ENCODE measurements around the gene ZNF254. TPM values are rescaled to one million over a fixed set of nuclear protein-coding genes. Genes with fewer than 3 reads are reported as not detected.

Gene ZNF254
- total and polyA plus RNA-seq, 2 of the 4 experiments (the other 2 are of a cell fraction) = 4.4 to 8.8 TPM

GRCh38 chr19:24140099-24140498, 53.1 kb downstream of the ZNF254 start:
- Histone ChIP-seq H4K91ac (ENCODE audit: insufficient read depth, low read depth, low read length) (no peak overlapping the region), H4K20me1 (ENCODE audit: insufficient read depth, low read length) (no peaks in the 10 kb centered on the region), H3K9me3 (ENCODE audit: control insufficient read depth, insufficient read depth, low read length) (peaks cover 28% of the 10 kb centered on the region), H3K27me3 (ENCODE audit: control insufficient read depth, insufficient read depth, low read length) (no peaks in the 10 kb centered on the region), H3K4ac (ENCODE audit: low read depth, low read length) (no peak overlapping the region), H3K4me3 (ENCODE audit: insufficient read depth, low read depth, low read length) (no peak overlapping the region), H3K23ac (ENCODE audit: low read depth, low read length) (no peak overlapping the region), H2BK15ac (ENCODE audit: low read depth, low read length) (no peak overlapping the region), H2BK120ac (ENCODE audit: low read depth, low read length) (no peak overlapping the region), H3K9me1 (ENCODE audit: insufficient read depth, low read length) (no peaks in the 10 kb centered on the region), H2AK9ac (replicated peaks; ENCODE audit: low read depth, low read length, poor library complexity) (no peak overlapping the region), H3K14ac (replicated peaks; ENCODE audit: low read depth, low read length) (no peak overlapping the region), H3K18ac (ENCODE audit: low read depth, low read length) (peak overlapping the region; percentile 33; the same call in 1 of the 2 replicates), H3K27ac (ENCODE audit: insufficient read depth, low read length) (peak overlapping the region; percentile 34; the same call in 1 of the 2 replicates), H3K36me3 (ENCODE audit: control insufficient read depth, insufficient read depth, low read length) (peaks cover 14% of the 10 kb centered on the region), H3K56ac (ENCODE audit: extremely low read depth, insufficient read depth, low read length) (no peak overlapping the region), H3K9ac (ENCODE audit: low read depth, low read length) (no peak overlapping the region), H2BK5ac (ENCODE audit: low read depth, low read length, poor library complexity, severe bottlenecking) (peak overlapping the region; percentile 62), H2AFZ (replicated peaks; ENCODE audit: low read length, poor library complexity) (no peak overlapping the region), H3K4me2 (ENCODE audit: low read depth, low read length) (no peak overlapping the region), H2AK5ac (ENCODE audit: low read depth, low read length) (no peak overlapping the region), H4K5ac (ENCODE audit: low read depth, low read length) (peak overlapping the region; percentile 12; the same call in 1 of the 2 replicates), H3K4me1 (ENCODE audit: control insufficient read depth, insufficient read depth, low read length) (peaks cover 2% of the 10 kb centered on the region; the same call in 1 of the 2 replicates), H3K79me1 (ENCODE audit: low read depth in 1 of 2, low read length in 2 of 2) (peaks cover 5 to 6% of the 10 kb centered on the region in 2 experiments; a peak in 2 of 4 replicates), H2BK20ac (ENCODE audit: low read depth, low read length) (no peak overlapping the region), H4K8ac (ENCODE audit: low read depth in 2 of 2, low read length in 2 of 2) (no peak overlapping the region)
- in situ Hi-C loops (cut with MboI; ENCODE audit: low sequenced_read_pairs) (loop anchor here (25.0 kb wide), 1 partner anchor 778 kb away; no protein-coding TSS in a partner anchor), intact Hi-C loops (cut with micrococcal nuclease) (loop anchor here (1.0 kb wide), 1 partner anchor 53 kb away; the partner anchor contains the start of gene ZNF254), dilution Hi-C loops (cut with HindIII; ENCODE audit: low sequenced_read_pairs, unreplicated experiment) (no loop called here)
- TF ChIP-seq ELK1 (IDR thresholded peaks at IDR 0.05; ENCODE audit: borderline replicate concordance, low read depth, low read length) (no peak), RFX5 (IDR thresholded peaks at IDR 0.05; ENCODE audit: low read depth, low read length) (peak; percentile 36; the same call in 1 of the 2 replicates), SMC3 (IDR thresholded peaks at IDR 0.05; ENCODE audit: low read depth, low read length) (no peak), CHD1 (IDR thresholded peaks at IDR 0.05; ENCODE audit: low read depth, low read length) (no peak), USF2 (IDR thresholded peaks at IDR 0.05; ENCODE audit: low read depth, low read length) (no peak), NFE2L2 (IDR thresholded peaks at IDR 0.05; ENCODE audit: low read depth, low read length) (peak; percentile 94), BHLHE40 (IDR thresholded peaks at IDR 0.05; ENCODE audit: low read depth, low read length) (peak; percentile 59), FOS (IDR thresholded peaks at IDR 0.05; ENCODE audit: low read depth, low read length) (peak; percentile 59; the same call in 1 of the 2 replicates), MAFK (IDR thresholded peaks at IDR 0.05; ENCODE audit: low read depth, low read length) (no peak), CTCF (conservative IDR thresholded peaks at IDR 0.05; ENCODE audit: low read depth, low read length) (no peak), MAZ (IDR thresholded peaks at IDR 0.05; ENCODE audit: borderline replicate concordance, low read depth, low read length) (no peak), CEBPB (IDR thresholded peaks at IDR 0.05; ENCODE audit: low read depth, low read length) (peak; percentile 90), POLR2A (IDR thresholded peaks at IDR 0.05; ENCODE audit: low read depth, low read length) (no peak), RCOR1 (IDR thresholded peaks at IDR 0.05; ENCODE audit: insufficient replicate concordance, low read length) (peak; percentile 42), MXI1 (IDR thresholded peaks at IDR 0.05; ENCODE audit: borderline replicate concordance, low read depth, low read length) (no peak), RAD21 (IDR thresholded peaks at IDR 0.05; ENCODE audit: low read length) (no peak)
- DNase-seq = peak; percentile 96
- ChIA-PET CTCF (no interaction called here), POLR2A (ENCODE audit: unreplicated experiment) (no interaction called here)
- no CpG with 5 or more reads among the region's 3 CpGs for WGBS, 2 experiments (ENCODE audit: extremely low coverage in 2 of 2, insufficient read length in 1 of 2)
- no TSS peak for BruUV-seq (replicated peaks)
- ATAC-seq (ENCODE audit: low read depth) = peak; percentile 83

Data from IMR-90 (cell line).